Naive B cell (primary cell): ENCODE data around the gene SPHKAP. TPM values are rescaled to one million over a fixed set of nuclear protein-coding genes. Genes with fewer than 3 reads are reported as not detected.

Source experiments
- ATAC-seq, 2 donors: fragments of 150-1000 bp; cut with Tn5 transposase; 2 replicates each; pipeline ENCODE4 v1.10.0; 2021; ENCODE audit warnings: low read depth in 2 of 2, mild to moderate bottlenecking in 2 of 2, moderate library complexity in 2 of 2
- DNase-seq: peaks from one replicate; pipeline ENCODE4 v3.0.0; 2022
- H3K27ac Mint-ChIP-seq, 6 donors: one replicate each; pipeline ENCODE4 v1.8.0; 2020 to 2022; ENCODE audit warnings: mild to moderate bottlenecking in 6 of 6, mixed read lengths in 6 of 6, moderate library complexity in 5 of 6, inconsistent platforms in 2 of 6
- H3K27me3 Mint-ChIP-seq, 3 donors: one replicate each; pipeline ENCODE4 v1.8.0; 2021 to 2022; ENCODE audit warnings: mixed read lengths in 3 of 3, mild to moderate bottlenecking in 1 of 3
- H3K36me3 Mint-ChIP-seq, 2 donors: one replicate each; pipeline ENCODE4 v1.8.0; 2020 to 2022; ENCODE audit warnings: mixed read lengths in 2 of 2, inconsistent platforms in 1 of 2, mild to moderate bottlenecking in 1 of 2
- H3K4me1 Mint-ChIP-seq, 3 donors: one replicate each; pipeline ENCODE4 v1.8.0; 2020 to 2022; ENCODE audit warnings: mixed read lengths in 3 of 3, inconsistent platforms in 1 of 3, mild to moderate bottlenecking in 1 of 3, moderate library complexity in 1 of 3
- H3K4me3 Mint-ChIP-seq, 8 donors: one replicate each; pipeline ENCODE4 v1.8.0; 2020 to 2022; ENCODE audit warnings: mild to moderate bottlenecking in 8 of 8, mixed read lengths in 8 of 8, moderate library complexity in 8 of 8, inconsistent platforms in 2 of 8
- H3K9me3 Mint-ChIP-seq, 7 donors: one replicate each; pipeline ENCODE4 v1.8.0; 2020 to 2022; ENCODE audit warnings: mixed read lengths in 7 of 7, mild to moderate bottlenecking in 5 of 7, inconsistent platforms in 2 of 7, moderate library complexity in 1 of 7
- polyA plus RNA-seq, 6 donors: library from polyadenylated mRNA; unstranded; fragments of 300-500 nt; fragmentation: Illumina TruSeq; gene quantifications; one replicate each; pipeline ENCODE4 v1.2.3, GENCODE V29; 2021; ENCODE audit warnings: low read depth in 6 of 6

The SPHKAP gene
- polyA plus RNA-seq, 6 donors from 2014 or later: not detected

DNA sequence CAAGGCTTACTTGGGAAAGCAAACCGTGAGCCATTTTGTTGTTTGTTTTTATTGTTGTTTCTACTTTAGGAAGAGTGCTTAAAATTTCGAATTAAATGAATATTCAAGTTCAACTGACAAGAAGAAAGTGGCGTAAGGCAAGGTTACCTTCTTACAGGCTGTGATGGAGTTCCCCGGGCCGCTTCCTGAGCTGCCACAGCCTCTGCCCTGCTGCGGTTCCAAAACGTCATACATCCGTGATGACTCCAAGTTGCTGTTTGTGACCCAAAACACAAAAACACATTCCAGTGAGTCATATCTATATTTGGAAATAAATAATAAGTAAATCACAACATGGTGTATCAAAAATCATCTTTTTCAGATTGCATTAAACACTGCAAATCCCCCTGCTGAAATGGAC lies 49.7 kb downstream of the SPHKAP start:
- DNase-seq (no peak), ATAC-seq (no peak)
- Mint-ChIP-seq H3K27me3 (no peaks in the 10 kb centered on the region), H3K4me1 (peaks cover 0 to 2% (median 0%) of the 10 kb centered on the region in 3 donors), H3K9me3 (peaks cover 0 to 3% (median 0%) of the 10 kb centered on the region in 7 donors), H3K27ac (no peak overlapping the region), H3K4me3 (no peak overlapping the region), H3K36me3 (no peaks in the 10 kb centered on the region)

DNA sequence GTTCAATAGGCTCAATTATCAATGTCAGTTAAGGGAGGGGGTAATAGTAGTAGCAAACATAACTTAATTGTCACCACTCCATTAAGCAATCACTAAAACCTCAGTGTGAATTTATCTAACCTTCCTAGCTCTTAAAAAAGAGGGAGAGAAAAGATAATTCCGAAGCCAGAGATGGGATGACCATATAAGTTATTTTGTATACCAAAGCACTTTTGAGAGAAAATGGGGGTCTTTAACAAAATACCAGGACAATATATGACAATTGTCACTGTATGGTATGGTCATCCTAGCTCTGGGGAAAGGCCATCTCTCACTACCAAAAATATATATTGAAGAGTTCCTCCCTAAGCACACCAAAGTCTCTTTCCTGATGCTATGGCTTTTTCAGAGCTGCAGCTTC lies 55.1 kb downstream of the SPHKAP start:
- Mint-ChIP-seq H3K4me1 (no peaks in the 10 kb centered on the region), H3K36me3 (no peaks in the 10 kb centered on the region), H3K4me3 (no peak overlapping the region), H3K27ac (no peak overlapping the region), H3K27me3 (no peaks in the 10 kb centered on the region), H3K9me3 (peaks cover 0 to 4% (median 0%) of the 10 kb centered on the region in 7 donors)
- ATAC-seq (no peak), DNase-seq (no peak)

DNA sequence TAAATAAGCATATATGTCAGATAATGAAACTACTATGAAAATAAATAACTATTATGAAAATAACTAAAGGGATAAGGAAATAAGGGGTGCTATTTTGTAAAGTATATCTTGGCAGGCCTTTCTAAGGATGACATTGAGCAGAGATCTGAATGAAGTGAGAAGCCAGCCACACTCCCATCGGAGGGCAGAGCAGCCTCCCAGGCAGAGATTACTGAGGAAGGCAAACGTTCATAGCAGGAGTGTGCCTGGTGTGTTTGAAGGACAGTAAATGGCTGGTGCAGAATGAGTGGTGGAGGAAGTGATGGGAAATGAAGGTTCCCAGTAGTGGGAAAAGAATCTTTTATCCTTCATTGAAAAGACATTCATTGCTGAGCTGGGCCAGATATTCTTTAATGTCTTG lies 62.5 kb downstream of the SPHKAP start:
- Mint-ChIP-seq H3K4me1 (no peaks in the 10 kb centered on the region), H3K36me3 (no peaks in the 10 kb centered on the region), H3K27ac (no peak overlapping the region), H3K9me3 (peaks cover 0 to 3% (median 0%) of the 10 kb centered on the region in 7 donors), H3K4me3 (no peak overlapping the region), H3K27me3 (no peaks in the 10 kb centered on the region)
- DNase-seq (no peak), ATAC-seq (no peak)

DNA sequence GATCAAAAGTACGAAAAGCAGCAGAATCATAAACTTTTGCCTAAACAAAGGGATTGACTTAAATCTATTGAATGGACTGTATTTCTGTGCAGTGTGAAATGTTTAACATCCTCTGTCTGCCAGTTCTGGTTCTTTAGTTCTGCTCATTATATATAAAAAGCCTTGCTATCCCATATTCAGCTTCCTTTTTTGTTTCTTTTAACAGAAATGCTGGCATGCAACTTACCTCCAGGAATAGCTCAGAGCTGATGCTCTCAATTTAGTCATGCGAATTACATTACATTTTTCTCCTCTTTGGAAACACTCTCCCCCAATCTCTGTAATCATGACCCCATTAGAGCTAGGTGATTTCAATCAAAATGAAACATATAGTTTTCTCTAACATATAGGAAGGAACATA lies 73.6 kb downstream of the SPHKAP start:
- no peak for ATAC-seq

DNA sequence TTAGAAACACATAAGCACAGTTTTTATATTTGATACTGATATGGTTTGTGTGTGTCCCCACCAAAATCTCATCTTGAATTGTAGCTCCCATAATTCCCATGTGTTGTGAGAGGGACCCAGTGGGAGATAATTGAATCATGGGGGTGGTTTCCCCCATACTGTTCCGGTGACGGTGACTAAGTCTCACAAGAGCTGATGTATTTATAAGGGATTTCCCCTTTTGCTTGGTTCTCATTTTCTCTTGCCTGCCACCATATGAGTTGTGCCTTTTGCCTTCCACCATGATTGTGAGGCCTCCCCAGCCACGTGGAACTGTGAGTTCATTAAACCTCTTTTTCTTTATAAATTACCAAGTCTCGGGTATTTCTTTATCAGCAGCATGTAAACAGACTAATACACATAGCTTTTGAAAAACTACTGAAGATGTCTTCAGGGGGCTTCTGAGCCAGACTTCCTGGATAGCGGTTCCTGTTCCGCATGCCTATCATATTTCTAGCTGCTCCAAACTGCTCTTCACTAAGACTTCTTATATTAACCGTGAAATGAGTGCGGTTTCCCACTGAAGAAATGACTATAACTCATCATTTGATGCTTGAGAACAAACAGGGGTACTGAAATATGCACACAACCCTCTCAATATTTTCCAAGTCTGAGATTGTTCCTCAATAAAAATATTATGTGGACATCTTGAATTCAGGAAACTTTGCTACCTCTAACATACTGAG lies 75.8 kb downstream of the SPHKAP start:
- H3K27me3 Mint-ChIP-seq: no peaks in the 10 kb centered on the region
- H3K4me1 Mint-ChIP-seq: no peaks in the 10 kb centered on the region
- H3K36me3 Mint-ChIP-seq: no peaks in the 10 kb centered on the region
- H3K4me3 Mint-ChIP-seq: no peak overlapping the region
- H3K27ac Mint-ChIP-seq: no peak overlapping the region
- peaks cover 0 to 7% (median 3%) of the 10 kb centered on the region in 7 donors for H3K9me3 Mint-ChIP-seq
- ATAC-seq (no peak), DNase-seq (no peak)

More for the DNA sequence above, 73.6 kb downstream of the SPHKAP start:
- no peaks in the 10 kb centered on the region for H3K27me3 Mint-ChIP-seq
- no peak overlapping the region for H3K4me3 Mint-ChIP-seq
- no peak overlapping the region for H3K27ac Mint-ChIP-seq
- H3K9me3 Mint-ChIP-seq: peaks cover 0 to 7% (median 0%) of the 10 kb centered on the region in 7 donors
- no peaks in the 10 kb centered on the region for H3K36me3 Mint-ChIP-seq
- no peaks in the 10 kb centered on the region for H3K4me1 Mint-ChIP-seq
- no peak for DNase-seq

DNA sequence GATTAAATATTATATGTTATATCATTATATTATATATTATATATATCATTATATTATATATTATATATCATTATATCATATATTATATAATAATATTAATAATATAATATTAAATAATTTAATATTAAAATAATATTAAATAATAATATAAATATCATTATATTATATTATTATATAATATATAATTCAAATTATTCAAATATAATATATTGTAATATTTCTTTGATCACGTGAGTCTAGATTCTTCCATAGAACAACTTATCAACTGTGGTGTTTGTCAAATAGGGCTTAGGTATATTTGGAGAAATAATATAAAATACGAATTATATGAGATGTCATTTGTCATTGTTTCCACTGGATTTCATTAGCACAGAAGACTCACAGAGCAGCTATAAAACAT lies 77.3 kb downstream of the SPHKAP start:
- H3K4me3 Mint-ChIP-seq: no peak overlapping the region

DNA sequence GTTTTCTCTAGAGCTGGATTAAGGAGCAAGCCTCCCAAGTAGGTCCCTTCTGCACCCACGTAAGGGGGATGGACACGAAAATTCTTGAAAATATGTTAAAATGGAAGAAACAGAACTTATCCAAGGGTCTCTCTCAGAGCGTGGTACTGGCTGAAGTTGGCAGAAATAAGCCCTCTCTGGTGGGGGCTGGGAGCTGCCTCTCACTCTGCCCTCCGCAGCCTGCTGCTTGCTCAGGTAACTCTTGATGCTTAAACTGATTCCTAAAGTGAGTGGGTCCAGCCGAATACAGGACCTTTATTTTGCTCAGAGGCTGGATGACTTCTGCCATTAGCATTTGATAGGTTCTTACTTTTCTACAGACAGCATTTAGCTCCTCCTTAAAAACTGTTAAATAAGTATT lies 78.1 kb downstream of the SPHKAP start:
- H3K36me3 Mint-ChIP-seq: no peaks in the 10 kb centered on the region
- H3K27me3 Mint-ChIP-seq: no peaks in the 10 kb centered on the region
- H3K4me3 Mint-ChIP-seq: no peak overlapping the region
- DNase-seq: no peak
- no peak for ATAC-seq
- peaks cover 4 to 20% (median 13%) of the 10 kb centered on the region in 7 donors for H3K9me3 Mint-ChIP-seq
- no peaks in the 10 kb centered on the region for H3K4me1 Mint-ChIP-seq
- H3K27ac Mint-ChIP-seq: no peak overlapping the region

More for the DNA sequence above, 77.3 kb downstream of the SPHKAP start:
- ATAC-seq (no peak), DNase-seq (no peak)
- no peaks in the 10 kb centered on the region for H3K36me3 Mint-ChIP-seq
- no peaks in the 10 kb centered on the region for H3K4me1 Mint-ChIP-seq
- no peak overlapping the region for H3K27ac Mint-ChIP-seq
- no peaks in the 10 kb centered on the region for H3K27me3 Mint-ChIP-seq
- H3K9me3 Mint-ChIP-seq: peaks cover 4 to 14% (median 7%) of the 10 kb centered on the region in 7 donors

DNA sequence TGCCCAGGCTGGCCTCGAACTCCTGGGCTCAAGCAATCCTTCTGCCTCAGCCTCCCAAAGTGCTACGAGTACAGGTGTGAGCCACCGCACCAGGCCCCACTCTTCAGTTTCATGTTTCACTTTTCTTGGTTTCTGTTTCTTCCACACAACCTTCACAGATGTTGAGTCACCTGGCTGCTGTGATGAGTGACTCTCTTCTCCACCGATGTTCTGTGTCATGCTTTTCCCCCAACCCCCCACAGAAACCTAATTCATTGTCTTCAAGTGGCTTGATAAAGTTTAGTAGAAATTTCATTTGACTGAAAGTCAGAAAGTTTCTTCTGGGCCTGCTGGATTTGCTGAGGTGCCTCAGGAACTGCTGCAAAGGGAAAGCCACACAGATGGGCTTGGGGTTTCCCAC lies 78.5 kb downstream of the SPHKAP start:
- no peak overlapping the region for H3K27ac Mint-ChIP-seq
- no peak for ATAC-seq
- H3K4me1 Mint-ChIP-seq: no peaks in the 10 kb centered on the region
- DNase-seq: no peak
- H3K4me3 Mint-ChIP-seq: no peak overlapping the region
- H3K9me3 Mint-ChIP-seq: peaks cover 4 to 23% (median 13%) of the 10 kb centered on the region in 7 donors
- H3K36me3 Mint-ChIP-seq: no peaks in the 10 kb centered on the region
- no peaks in the 10 kb centered on the region for H3K27me3 Mint-ChIP-seq

DNA sequence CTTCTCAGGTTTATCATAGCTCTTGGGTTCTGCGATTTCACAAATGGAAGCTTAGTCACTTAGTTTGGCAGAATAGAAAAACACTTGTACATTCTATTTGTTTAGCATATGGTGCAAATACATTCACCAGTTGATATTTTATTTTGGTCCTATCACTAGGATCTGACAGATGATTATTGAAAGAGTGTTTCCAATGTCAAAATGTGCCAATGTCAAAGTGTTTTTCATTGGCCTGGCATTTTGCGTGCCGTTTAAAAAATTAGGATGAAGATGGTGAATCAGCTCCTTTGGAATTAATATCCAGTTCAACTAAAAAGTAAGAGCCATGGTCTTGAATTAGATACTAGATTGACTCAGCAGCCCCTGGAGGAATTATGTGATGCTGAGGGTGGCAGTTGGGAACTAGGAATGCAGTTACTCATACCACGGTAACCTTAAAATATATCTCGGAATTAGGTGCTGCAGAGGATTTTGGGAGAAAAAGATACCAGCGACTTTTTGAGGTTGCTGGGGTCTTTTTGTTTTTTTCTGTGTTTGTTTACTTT lies 87.0 kb downstream of the SPHKAP start:
- Mint-ChIP-seq H3K36me3 (no peaks in the 10 kb centered on the region), H3K4me3 (no peak overlapping the region), H3K27ac (no peak overlapping the region), H3K9me3 (peaks cover 1 to 38% (median 15%) of the 10 kb centered on the region in 7 donors), H3K27me3 (no peaks in the 10 kb centered on the region), H3K4me1 (no peaks in the 10 kb centered on the region)
- ATAC-seq (no peak), DNase-seq (no peak)

DNA sequence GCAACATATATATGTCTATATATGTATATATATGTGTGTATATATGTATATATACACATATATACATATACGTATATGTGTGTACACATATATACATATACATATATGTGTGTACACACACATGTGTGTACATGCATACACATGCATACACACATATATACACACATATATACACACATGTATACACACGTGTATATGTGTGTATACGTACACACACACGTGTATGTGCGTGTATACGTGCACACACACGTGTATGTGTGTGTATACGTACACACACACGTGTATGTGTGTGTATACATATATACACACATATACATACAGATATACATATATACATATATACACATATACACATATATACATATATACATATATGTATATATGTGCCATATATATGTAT lies 89.4 kb downstream of the SPHKAP start:
- ATAC-seq (no peak), DNase-seq (no peak)
- H3K36me3 Mint-ChIP-seq: no peaks in the 10 kb centered on the region
- no peaks in the 10 kb centered on the region for H3K4me1 Mint-ChIP-seq
- H3K9me3 Mint-ChIP-seq: peaks cover 4 to 26% (median 10%) of the 10 kb centered on the region in 7 donors
- no peaks in the 10 kb centered on the region for H3K27me3 Mint-ChIP-seq
- no peak overlapping the region for H3K4me3 Mint-ChIP-seq
- H3K27ac Mint-ChIP-seq: no peak overlapping the region

DNA sequence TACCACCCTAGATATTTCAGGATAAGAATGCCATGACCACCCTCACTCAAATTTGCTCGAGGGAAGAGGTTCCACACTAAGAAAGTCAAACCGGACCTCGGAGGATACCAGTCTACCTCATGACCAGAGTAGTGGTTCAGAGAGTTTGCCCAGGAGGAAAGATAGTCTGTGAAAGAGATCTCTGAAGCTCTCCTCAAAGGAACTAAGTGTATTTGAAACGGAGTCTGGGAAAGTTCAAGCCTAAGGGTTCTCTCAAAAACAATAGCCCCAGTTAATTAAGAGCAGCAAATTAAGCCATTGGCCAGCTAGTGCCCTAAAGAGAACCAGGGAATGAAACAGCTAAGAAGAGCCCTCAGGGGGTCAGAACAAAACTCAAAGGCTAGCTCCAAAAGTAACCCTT lies 94.9 kb downstream of the SPHKAP start:
- Mint-ChIP-seq H3K27ac (no peak overlapping the region), H3K36me3 (no peaks in the 10 kb centered on the region)

DNA sequence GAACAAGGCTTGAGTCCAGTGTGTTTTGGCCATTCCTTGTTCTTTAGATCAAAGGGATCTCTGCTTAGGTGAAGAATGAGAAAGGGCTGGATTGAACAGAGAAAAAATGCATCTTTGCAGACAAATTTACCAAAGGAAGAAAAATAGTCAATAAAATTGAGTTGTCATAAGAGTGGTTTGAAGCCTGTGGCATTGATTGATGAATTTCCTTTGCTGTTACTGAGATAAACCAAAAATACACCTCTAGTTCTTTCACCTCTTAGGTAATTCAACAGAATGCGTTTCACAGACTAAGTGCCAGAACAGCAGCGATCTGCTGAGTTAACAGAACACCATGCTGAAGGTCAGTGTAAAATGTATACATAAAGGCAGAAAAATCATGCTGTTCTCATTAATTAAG lies 96.8 kb downstream of the SPHKAP start:
- H3K4me1 Mint-ChIP-seq: no peaks in the 10 kb centered on the region
- no peaks in the 10 kb centered on the region for H3K27me3 Mint-ChIP-seq
- DNase-seq (no peak), ATAC-seq (no peak)
- H3K36me3 Mint-ChIP-seq: no peaks in the 10 kb centered on the region
- no peak overlapping the region for H3K4me3 Mint-ChIP-seq
- no peak overlapping the region for H3K27ac Mint-ChIP-seq
- peaks cover 2 to 17% (median 7%) of the 10 kb centered on the region in 7 donors for H3K9me3 Mint-ChIP-seq

More for the DNA sequence above, 94.9 kb downstream of the SPHKAP start:
- ATAC-seq (no peak), DNase-seq (no peak)
- no peaks in the 10 kb centered on the region for H3K27me3 Mint-ChIP-seq
- peaks cover 2 to 25% (median 10%) of the 10 kb centered on the region in 7 donors for H3K9me3 Mint-ChIP-seq
- no peak overlapping the region for H3K4me3 Mint-ChIP-seq
- no peaks in the 10 kb centered on the region for H3K4me1 Mint-ChIP-seq

DNA sequence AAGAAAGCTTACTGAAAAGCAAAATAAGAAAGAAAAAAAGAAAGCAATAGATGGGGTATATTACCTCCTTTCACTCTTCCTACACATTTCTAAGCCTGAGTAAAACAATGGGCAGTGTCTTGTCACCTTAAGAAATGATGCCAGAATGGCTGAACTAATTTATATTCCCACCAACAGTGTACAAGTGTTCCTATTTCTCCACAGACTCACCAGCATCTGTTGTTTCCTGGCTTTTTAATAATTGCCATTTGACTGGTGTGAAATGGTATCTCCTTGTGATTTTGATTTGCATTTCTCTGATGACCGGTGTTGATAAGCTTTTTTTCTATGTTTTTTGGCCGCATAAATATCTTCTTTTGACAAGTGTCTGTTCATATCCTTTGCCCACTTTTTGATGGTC lies 98.4 kb downstream of the SPHKAP start:
- no peaks in the 10 kb centered on the region for H3K27me3 Mint-ChIP-seq
- no peak overlapping the region for H3K4me3 Mint-ChIP-seq
- no peaks in the 10 kb centered on the region for H3K4me1 Mint-ChIP-seq
- ATAC-seq: no peak
- no peak for DNase-seq
- H3K36me3 Mint-ChIP-seq: no peaks in the 10 kb centered on the region
- no peak overlapping the region for H3K27ac Mint-ChIP-seq
- H3K9me3 Mint-ChIP-seq: peaks cover 0 to 9% (median 0%) of the 10 kb centered on the region in 7 donors

DNA sequence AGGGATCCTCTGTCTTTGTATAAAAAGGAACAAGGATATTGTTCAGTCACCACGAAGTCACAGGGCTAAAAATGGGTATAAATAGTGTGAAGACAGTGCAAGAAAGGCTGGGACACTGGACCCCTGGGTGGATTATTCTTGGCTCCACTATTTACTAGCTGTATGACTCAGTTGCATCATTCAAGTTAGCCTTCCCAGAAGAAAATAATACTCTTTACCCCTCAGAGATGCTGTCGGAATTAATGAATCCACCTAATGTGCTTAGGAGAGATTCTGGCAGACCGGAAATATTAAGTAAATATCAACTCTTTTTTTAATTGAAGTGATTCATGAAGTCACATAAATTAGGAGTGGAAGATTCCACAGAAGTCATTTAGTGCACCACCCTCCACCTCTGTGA lies 98.9 kb downstream of the SPHKAP start:
- DNase-seq (no peak), ATAC-seq (no peak)
- H3K9me3 Mint-ChIP-seq: peaks cover 0 to 10% (median 0%) of the 10 kb centered on the region in 7 donors
- no peak overlapping the region for H3K4me3 Mint-ChIP-seq
- no peaks in the 10 kb centered on the region for H3K4me1 Mint-ChIP-seq
- H3K27ac Mint-ChIP-seq: no peak overlapping the region
- no peaks in the 10 kb centered on the region for H3K36me3 Mint-ChIP-seq
- no peaks in the 10 kb centered on the region for H3K27me3 Mint-ChIP-seq
